Amygdala (tissue), 56 donors: ENCODE results near the gene CDC45.

Source experiments
- DNase-seq, 56 donors: peaks; one replicate each; lab custom pipeline; 2025; lab: John Stamatoyannopoulos, UW

The CDC45 gene

GRCh38 chr22:19509923-19510322, 30.2 kb downstream of the CDC45 start:
- DNase-seq, result no peak

GRCh38 chr22:19510919-19511341, 31.2 kb downstream of the CDC45 start:
- DNase-seq, result no peak

- DNase-seq, result no peak
Observed at GRCh38 chr22:19513823-19514222, 34.1 kb downstream of the CDC45 start.

GRCh38 chr22:19514831-19515565, 35.3 kb downstream of the CDC45 start:
- no peak for DNase-seq

- DNase-seq, result no peak
Observed at GRCh38 chr22:19515654-19516377, 36.1 kb downstream of the CDC45 start.

GRCh38 chr22:19516378-19517170, 36.9 kb downstream of the CDC45 start:
- no peak for DNase-seq

- DNase-seq, result no peak
Observed at GRCh38 chr22:19517171-19517500, 37.4 kb downstream of the CDC45 start.

- DNase-seq, result no peak
Observed at GRCh38 chr22:19517919-19518611, 38.3 kb downstream of the CDC45 start.

GRCh38 chr22:19518635-19519034, 38.9 kb downstream of the CDC45 start:
- no peak for DNase-seq

GRCh38 chr22:19519041-19519926, 39.6 kb downstream of the CDC45 start:
- peak in 9 of 56 donors; percentile 3 to 27 (median 14) for DNase-seq

- no peak for DNase-seq
Observed at GRCh38 chr22:19520007-19520406, 40.3 kb downstream of the CDC45 start.

- DNase-seq, result no peak
Observed at GRCh38 chr22:19520566-19521305, 41.0 kb downstream of the CDC45 start.

- peak in 35 of 56 donors; percentile 6 to 70 (median 35) for DNase-seq
Observed at GRCh38 chr22:19522190-19522880, 42.6 kb downstream of the CDC45 start.

- DNase-seq, result no peak
Observed at GRCh38 chr22:19522881-19523239, 43.1 kb downstream of the CDC45 start.

- DNase-seq, result no peak
Observed at GRCh38 chr22:19523240-19524169, 43.8 kb downstream of the CDC45 start.

- DNase-seq, result peak in 3 of 56 donors; percentile 4 to 14 (median 13)
Observed at GRCh38 chr22:19524170-19525115, 44.7 kb downstream of the CDC45 start, which contains the start of gene CLDN5. TSS of gene CLDN5 (minus strand) at chr22:19524410. CDS start at chr22:19524255, 155 bp downstream.
